HUES48 (cell line): ENCODE results near the gene CEP20.

ENCODE experiments used
- H3K27ac ChIP-seq: one replicate; pipeline ENCODE4 v1.7.0; 2013; ENCODE audit warnings: low read depth, low read length, inconsistent platforms
- H3K27me3 ChIP-seq: 2 replicates; pipeline ENCODE4 v1.6.1; 2013; ENCODE audit warnings: mild to moderate bottlenecking, low read length; ENCODE audit not compliant: control insufficient read depth, insufficient read depth
- H3K36me3 ChIP-seq: 2 replicates; pipeline ENCODE4 v1.6.1; 2013; ENCODE audit warnings: low read length; ENCODE audit not compliant: control insufficient read depth, insufficient read depth
- H3K4me1 ChIP-seq: 2 replicates; pipeline ENCODE4 v1.6.1; 2013; ENCODE audit warnings: mild to moderate bottlenecking, low read length; ENCODE audit not compliant: control insufficient read depth, insufficient read depth
- H3K4me3 ChIP-seq: 2 replicates; pipeline ENCODE4 v1.5.1; 2013; ENCODE audit warnings: mild to moderate bottlenecking, low read depth, low read length
- H3K9ac ChIP-seq: 2 replicates; pipeline ENCODE4 v1.6.1; 2013; ENCODE audit warnings: mild to moderate bottlenecking, low read depth, low read length, moderate library complexity
- H3K9me3 ChIP-seq: 2 replicates; pipeline ENCODE4 v1.6.1; 2013; ENCODE audit warnings: low read length; ENCODE audit not compliant: control insufficient read depth, insufficient read depth

CEP20 gene

DNA sequence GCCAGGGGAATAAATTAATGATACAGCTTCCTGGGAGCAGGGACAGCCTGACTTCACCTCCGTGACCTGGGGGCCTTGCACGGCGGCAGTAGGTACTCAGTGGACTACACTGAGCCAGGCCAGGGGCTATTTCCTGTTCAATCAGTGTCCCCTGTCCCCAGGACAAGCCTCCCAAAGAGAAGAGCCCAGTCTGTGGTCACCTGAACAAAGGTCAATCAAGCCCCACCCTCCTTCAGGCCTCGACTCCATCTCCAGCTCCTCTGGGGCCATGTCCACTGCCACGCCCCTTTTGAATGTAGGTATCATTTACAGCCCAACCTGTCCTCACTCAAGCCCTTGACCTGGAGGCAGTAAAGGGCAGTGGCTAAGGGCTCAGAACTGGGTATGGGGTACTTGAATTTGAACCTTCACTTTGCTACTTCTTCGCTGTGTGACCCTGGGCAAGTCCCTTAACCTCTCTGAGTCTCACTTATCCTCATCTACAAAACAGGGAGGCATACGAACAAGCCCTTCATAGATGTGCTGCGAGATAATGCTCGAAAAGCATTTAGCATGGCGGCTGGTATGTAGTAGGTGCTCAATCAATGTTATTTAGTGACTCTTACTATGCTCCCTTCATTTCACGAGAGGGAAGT lies 60.6 kb downstream of the CEP20 start:
- Histone ChIP-seq H3K9ac (no peak overlapping the region), H3K36me3 (no peaks in the 10 kb centered on the region), H3K9me3 (no peaks in the 10 kb centered on the region), H3K4me3 (no peak overlapping the region), H3K27me3 (no peaks in the 10 kb centered on the region), H3K4me1 (no peaks in the 10 kb centered on the region), H3K27ac (no peak overlapping the region)

DNA sequence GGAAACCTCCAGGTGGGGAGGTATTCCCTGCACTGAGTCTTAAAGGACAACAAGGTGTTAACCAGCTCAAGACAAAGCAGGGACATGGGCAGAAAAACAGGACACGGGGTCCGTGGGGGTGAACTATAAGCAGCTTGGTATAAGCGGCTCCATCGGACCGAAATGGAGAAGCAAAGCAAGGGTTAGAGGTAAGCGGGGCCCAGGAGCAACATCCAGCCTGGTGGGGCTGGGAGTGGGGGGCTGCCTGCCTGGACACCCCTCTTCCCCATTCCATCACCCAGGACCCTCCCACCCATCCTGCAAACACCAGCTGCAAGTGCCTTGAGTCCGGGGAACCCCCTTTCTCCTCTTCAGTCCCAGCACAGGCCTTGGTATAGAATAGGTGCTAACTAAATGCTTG lies 61.1 kb downstream of the CEP20 start:
- no peak overlapping the region for H3K4me3 ChIP-seq
- H3K27ac ChIP-seq, result no peak overlapping the region
- no peaks in the 10 kb centered on the region for H3K36me3 ChIP-seq

DNA sequence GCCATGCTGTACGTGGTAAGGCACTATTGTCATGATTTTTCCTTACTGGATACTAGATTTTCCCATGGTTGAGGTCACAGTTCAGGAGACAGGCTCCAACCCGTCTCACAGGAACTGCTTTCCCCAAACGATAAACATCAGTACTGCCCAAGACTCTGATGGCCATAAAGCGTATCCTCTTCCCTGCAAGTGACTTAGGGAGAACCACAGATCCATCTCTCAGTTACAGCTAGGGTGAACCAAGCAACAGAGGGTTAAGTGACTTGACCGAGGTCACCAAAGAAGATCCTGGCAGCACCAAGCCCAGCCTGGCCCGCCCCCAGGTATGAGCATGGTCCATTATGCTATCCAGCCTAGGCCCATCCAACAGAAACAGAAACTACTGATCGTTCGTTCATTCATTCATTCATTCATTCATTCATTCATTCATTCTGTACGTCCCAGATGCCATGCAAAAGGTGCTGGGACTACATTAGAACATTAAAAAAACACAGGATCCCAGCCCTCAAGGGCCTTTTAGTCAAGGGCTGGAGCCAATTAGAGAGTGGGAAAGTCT lies 62.6 kb downstream of the CEP20 start:
- H3K9ac ChIP-seq, result no peak overlapping the region
- H3K27ac ChIP-seq, result no peak overlapping the region
- H3K4me3 ChIP-seq, result no peak overlapping the region
- H3K36me3 ChIP-seq, result no peaks in the 10 kb centered on the region
- no peaks in the 10 kb centered on the region for H3K27me3 ChIP-seq
- H3K4me1 ChIP-seq, result no peaks in the 10 kb centered on the region
- H3K9me3 ChIP-seq, result no peaks in the 10 kb centered on the region

More for the DNA sequence above, 61.1 kb downstream of the CEP20 start:
- H3K9me3 ChIP-seq, result no peaks in the 10 kb centered on the region
- H3K27me3 ChIP-seq, result no peaks in the 10 kb centered on the region
- H3K9ac ChIP-seq, result no peak overlapping the region
- H3K4me1 ChIP-seq, result no peaks in the 10 kb centered on the region

DNA sequence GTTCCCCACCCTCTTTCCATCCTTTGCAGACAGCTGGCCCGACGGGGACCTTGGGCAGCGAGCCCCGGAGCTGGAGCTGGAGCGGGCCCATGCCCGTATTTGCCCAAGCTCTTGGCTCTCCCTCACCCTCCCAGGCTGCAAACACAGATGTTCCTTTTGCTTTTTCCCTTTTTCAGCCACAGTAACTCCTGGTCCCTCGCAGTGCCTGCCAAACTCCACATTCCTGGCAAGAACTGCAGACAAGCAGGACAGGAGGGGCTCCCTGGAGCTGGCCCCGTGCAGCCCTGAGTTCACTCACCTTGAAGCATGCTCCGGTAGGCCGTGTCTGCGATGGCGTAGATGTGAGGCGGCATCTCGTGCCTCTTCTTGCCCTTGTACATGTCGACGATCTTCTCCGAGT lies 65.4 kb downstream of the CEP20 start:
- Histone ChIP-seq H3K4me1 (no peaks in the 10 kb centered on the region), H3K36me3 (no peaks in the 10 kb centered on the region), H3K4me3 (no peak overlapping the region), H3K9me3 (no peaks in the 10 kb centered on the region; the same call in 1 of the 2 replicates), H3K27ac (no peak overlapping the region), H3K9ac (no peak overlapping the region), H3K27me3 (no peaks in the 10 kb centered on the region)

DNA sequence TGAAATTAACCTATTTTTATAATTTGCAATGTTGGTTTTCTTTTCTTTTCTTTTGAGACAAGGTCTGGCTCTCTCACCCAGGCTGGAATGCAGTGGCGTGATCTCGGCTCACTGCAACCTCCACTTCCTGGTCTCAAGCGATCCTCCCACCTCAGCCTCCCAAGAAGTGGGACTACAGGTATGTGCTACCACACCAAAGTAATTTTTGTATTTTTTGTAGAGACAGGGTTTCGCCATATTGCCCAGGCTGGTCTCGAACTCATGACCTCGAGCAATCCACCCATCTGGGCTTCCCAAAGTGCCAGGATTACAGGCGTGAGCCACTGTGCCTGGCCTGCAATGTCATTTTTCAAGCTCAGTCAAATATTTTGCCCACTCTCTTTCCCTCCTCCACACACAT lies 67.6 kb downstream of the CEP20 start:
- Histone ChIP-seq H3K27ac (no peak overlapping the region), H3K4me1 (no peaks in the 10 kb centered on the region), H3K4me3 (no peak overlapping the region), H3K9me3 (peaks cover 4% of the 10 kb centered on the region; the same call in 1 of the 2 replicates), H3K27me3 (no peaks in the 10 kb centered on the region), H3K9ac (no peak overlapping the region), H3K36me3 (no peaks in the 10 kb centered on the region)

DNA sequence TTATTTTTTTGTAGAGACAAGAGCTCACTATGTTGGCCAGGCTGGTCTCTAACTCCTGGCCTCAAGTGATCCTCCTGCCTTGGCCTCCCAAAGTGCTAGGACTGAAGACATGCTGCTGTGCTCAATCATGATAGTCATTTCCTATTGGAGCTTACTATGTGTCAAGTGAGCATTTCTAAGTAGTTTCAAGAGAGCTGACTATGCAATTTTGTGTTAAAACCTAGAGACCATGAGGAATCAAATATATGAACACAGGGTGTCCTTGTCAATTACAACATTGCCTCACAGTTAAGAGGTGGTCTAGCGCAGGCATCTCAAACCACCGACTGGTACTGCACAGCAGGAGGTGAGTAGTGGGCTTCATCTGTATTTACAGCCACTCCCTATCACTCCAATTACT lies 69.4 kb downstream of the CEP20 start:
- Histone ChIP-seq H3K4me1 (no peaks in the 10 kb centered on the region), H3K36me3 (no peaks in the 10 kb centered on the region), H3K4me3 (no peak overlapping the region)

DNA sequence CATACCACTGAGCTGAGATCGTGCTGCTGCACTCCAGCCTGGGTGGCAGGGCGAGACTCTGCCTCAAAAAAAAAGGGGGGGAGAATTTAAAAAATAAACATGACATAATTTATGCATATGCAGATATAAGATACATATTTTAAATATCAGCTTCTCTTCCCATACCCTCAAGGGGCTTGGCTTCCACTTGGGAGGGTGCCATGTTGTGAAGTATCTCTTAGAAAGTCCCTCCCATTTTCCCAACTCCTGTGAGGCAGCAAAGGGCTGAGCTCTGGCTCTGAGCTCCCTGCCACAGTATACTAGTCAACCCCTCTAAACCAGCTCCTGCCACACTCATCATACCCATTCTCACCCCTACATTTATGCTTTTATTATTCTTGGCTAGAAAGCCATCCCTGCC lies 71.0 kb downstream of the CEP20 start:
- Histone ChIP-seq H3K9ac (no peak overlapping the region), H3K27ac (no peak overlapping the region), H3K27me3 (no peaks in the 10 kb centered on the region), H3K4me1 (no peaks in the 10 kb centered on the region), H3K36me3 (no peaks in the 10 kb centered on the region), H3K9me3 (peaks cover 4% of the 10 kb centered on the region; the same call in 1 of the 2 replicates), H3K4me3 (no peak overlapping the region)

More for the DNA sequence above, 69.4 kb downstream of the CEP20 start:
- no peaks in the 10 kb centered on the region for H3K27me3 ChIP-seq
- no peak overlapping the region for H3K27ac ChIP-seq
- H3K9ac ChIP-seq, result no peak overlapping the region
- H3K9me3 ChIP-seq, result peaks cover 4% of the 10 kb centered on the region; the same call in 1 of the 2 replicates

DNA sequence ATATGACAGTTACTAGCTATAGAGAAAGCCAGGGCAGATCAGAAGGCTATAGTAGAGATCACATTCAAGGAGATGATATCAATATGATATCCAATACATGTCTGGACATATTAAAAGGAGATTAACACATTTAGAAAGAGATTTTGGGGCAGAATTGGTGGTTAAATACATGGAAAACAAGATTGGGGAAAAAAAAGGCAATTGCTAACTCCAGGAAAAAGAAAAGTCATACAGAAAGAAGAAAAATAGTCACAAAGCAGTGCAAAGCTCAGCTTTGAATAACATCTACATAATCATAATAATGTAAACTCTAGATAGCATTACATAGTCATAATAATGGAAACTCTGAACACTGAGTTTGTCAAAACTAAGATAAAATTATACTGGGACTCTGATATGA lies 72.2 kb downstream of the CEP20 start:
- H3K36me3 ChIP-seq, result no peaks in the 10 kb centered on the region
- H3K4me3 ChIP-seq, result no peak overlapping the region
- no peaks in the 10 kb centered on the region for H3K4me1 ChIP-seq
- H3K27ac ChIP-seq, result no peak overlapping the region
- H3K9ac ChIP-seq, result no peak overlapping the region
- H3K9me3 ChIP-seq, result peaks cover 4% of the 10 kb centered on the region; the same call in 1 of the 2 replicates
- no peaks in the 10 kb centered on the region for H3K27me3 ChIP-seq
